Kidney epithelial cell (primary cell): ENCODE results near the gene DBX1. TPM values are rescaled to one million over a fixed set of nuclear protein-coding genes. Genes with fewer than 3 reads are reported as not detected.

Experiments
- DNase-seq: peaks from one replicate; pipeline ENCODE4 v3.0.0-alpha.2; 2010; ENCODE audit warnings: low read depth
- H3K27me3 ChIP-seq: 2 replicates; pipeline ENCODE4 v1.6.0; 2011; ENCODE audit warnings: low read length; ENCODE audit not compliant: control insufficient read depth, insufficient read depth
- H3K36me3 ChIP-seq: 2 replicates; pipeline ENCODE4 v1.5.1; 2011; ENCODE audit warnings: low read length; ENCODE audit not compliant: control insufficient read depth, insufficient read depth
- H3K4me3 ChIP-seq: 2 replicates; pipeline ENCODE4 v1.5.1; 2011; ENCODE audit warnings: low read depth, mild to moderate bottlenecking, control low read depth, low read length
- CTCF ChIP-seq: IDR thresholded peaks from 2 replicates; pipeline ENCODE4 v1.5.1; 2011; ENCODE audit warnings: mild to moderate bottlenecking, moderate library complexity, low read length, control low read depth, inconsistent platforms; ENCODE audit not compliant: insufficient read depth, poor library complexity, severe bottlenecking
- total RNA-seq: library from RNA; depleted of rRNA; stranded (reverse); fragments of >200 nt; gene quantifications from 2 replicates; pipeline ENCODE4 v1.2.3, GENCODE V29; 2015

The DBX1 gene
- total RNA-seq, 1 donor from 2014 or later, result not detected

- Histone ChIP-seq H3K4me3 (no peak overlapping the region), H3K36me3 (peaks cover 2% of the 10 kb centered on the region), H3K27me3 (no peaks in the 10 kb centered on the region)
- DNase-seq, result no peak
- no peak for TF ChIP-seq CTCF
These were observed 39.9 kb downstream of the DBX1 start for GRCh38 chr11:20120134-20120925.

- no peak for DNase-seq
- no peaks in the 10 kb centered on the region for H3K27me3 ChIP-seq
- H3K36me3 ChIP-seq, result peaks cover 2% of the 10 kb centered on the region
- TF ChIP-seq CTCF, result no peak
- no peak overlapping the region for H3K4me3 ChIP-seq
These were observed 41.0 kb downstream of the DBX1 start for GRCh38 chr11:20119315-20119714.

- peaks cover 2% of the 10 kb centered on the region for H3K36me3 ChIP-seq
These were observed 42.1 kb downstream of the DBX1 start for GRCh38 chr11:20118209-20118608.

GRCh38 chr11:20117291-20117690 lies 43.0 kb downstream of the DBX1 start:
- Histone ChIP-seq H3K27me3 (no peaks in the 10 kb centered on the region), H3K36me3 (peaks cover 2% of the 10 kb centered on the region), H3K4me3 (no peak overlapping the region)
- no peak for TF ChIP-seq CTCF
- DNase-seq, result no peak

More at GRCh38 chr11:20118209-20118608, 42.1 kb downstream of the DBX1 start:
- no peak for TF ChIP-seq CTCF
- DNase-seq, result no peak
- no peak overlapping the region for H3K4me3 ChIP-seq
- no peaks in the 10 kb centered on the region for H3K27me3 ChIP-seq

GRCh38 chr11:20116825-20117224 lies 43.5 kb downstream of the DBX1 start:
- DNase-seq, result no peak
- H3K4me3 ChIP-seq, result no peak overlapping the region
- TF ChIP-seq CTCF, result no peak
- peaks cover 2% of the 10 kb centered on the region for H3K36me3 ChIP-seq
- no peaks in the 10 kb centered on the region for H3K27me3 ChIP-seq

GRCh38 chr11:20114588-20114987 lies 45.7 kb downstream of the DBX1 start:
- Histone ChIP-seq H3K27me3 (no peaks in the 10 kb centered on the region), H3K4me3 (no peak overlapping the region), H3K36me3 (peaks cover 2% of the 10 kb centered on the region)
- no peak for DNase-seq
- TF ChIP-seq CTCF, result no peak
